ENCODE results near the gene CSMD2. TPM values are rescaled to one million over a fixed set of nuclear protein-coding genes. Genes with fewer than 3 reads are reported as not detected.

CSMD2 gene
- total RNA-seq, 1 donor from 2014 or later = 1.8 TPM

DNA sequence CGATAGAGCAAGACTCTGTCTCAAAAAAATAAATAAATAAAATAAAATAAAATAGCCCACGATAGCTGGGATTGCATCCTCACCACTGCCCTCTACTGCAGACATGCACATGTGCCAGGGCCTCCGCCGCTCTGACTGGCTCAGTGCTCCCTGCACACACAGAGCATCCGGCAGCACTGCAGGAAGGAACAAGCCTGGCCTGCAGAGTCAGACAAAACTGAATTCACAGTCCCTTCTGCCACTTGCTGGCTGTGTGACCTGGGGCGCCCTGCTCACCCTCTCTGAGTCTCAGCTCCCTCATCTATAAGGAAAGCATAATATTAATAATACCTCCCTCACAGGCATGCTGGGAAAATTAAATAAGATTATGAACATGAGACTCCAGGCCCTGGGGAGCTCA, 35.4 kb downstream of the CSMD2 start:
- Mint-ChIP-seq H3K4me1 (ENCODE audit: unreplicated experiment) (no peaks in the 10 kb centered on the region), H3K36me3 (no peaks in the 10 kb centered on the region), H3K27ac (no peak overlapping the region), H3K4me3 (no peak overlapping the region), H3K27me3 (peaks cover 16% of the 10 kb centered on the region), H3K9me3 (no peaks in the 10 kb centered on the region)
- TF ChIP-seq, protein P1, sequence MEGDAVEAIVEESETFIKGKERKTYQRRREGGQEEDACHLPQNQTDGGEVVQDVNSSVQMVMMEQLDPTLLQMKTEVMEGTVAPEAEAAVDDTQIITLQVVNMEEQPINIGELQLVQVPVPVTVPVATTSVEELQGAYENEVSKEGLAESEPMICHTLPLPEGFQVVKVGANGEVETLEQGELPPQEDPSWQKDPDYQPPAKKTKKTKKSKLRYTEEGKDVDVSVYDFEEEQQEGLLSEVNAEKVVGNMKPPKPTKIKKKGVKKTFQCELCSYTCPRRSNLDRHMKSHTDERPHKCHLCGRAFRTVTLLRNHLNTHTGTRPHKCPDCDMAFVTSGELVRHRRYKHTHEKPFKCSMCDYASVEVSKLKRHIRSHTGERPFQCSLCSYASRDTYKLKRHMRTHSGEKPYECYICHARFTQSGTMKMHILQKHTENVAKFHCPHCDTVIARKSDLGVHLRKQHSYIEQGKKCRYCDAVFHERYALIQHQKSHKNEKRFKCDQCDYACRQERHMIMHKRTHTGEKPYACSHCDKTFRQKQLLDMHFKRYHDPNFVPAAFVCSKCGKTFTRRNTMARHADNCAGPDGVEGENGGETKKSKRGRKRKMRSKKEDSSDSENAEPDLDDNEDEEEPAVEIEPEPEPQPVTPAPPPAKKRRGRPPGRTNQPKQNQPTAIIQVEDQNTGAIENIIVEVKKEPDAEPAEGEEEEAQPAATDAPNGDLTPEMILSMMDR (conservative IDR thresholded peaks at IDR 0.05) = no peak
- peak; percentile 55 for DNase-seq (ENCODE audit: extremely low spot score, unreplicated experiment)

DNA sequence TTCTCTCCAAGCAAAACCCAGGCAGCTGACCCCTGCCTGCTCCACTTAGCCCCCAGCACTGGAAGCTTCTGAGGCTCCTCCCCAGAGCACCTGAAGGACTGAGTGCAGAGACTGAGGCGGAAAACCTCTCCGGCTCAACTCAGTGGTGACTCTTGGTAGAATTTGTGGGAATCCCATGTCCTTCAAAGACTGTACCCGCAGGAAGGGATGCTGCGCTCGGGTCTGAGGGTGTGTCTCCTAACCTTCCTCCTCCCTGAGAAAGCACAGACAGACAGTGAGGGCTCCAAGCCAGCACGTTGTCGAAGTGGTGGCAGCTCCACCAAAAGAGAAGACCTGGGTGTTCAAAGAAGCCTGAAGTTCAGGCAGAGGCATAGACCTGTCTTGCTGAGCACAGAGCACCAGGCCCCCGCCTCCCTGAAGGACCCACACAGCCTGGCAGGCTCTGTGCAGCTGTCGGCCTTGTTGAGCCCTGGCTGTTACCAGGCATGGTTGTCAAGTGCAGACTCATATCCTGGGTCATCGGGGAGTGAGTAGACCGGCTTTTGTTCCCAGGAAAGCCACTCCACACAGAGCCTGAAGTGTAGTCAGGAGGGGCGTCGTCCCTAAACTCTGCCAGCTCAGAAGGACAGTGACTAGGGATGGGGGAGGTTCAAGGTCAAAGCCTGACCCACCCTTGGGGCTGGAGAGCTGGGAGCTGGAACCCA, 36.7 kb downstream of the CSMD2 start:
- H3K9me3 Mint-ChIP-seq = no peaks in the 10 kb centered on the region
- H3K4me1 Mint-ChIP-seq (ENCODE audit: unreplicated experiment) = no peaks in the 10 kb centered on the region
- peaks cover 21% of the 10 kb centered on the region for H3K27me3 Mint-ChIP-seq
- no peaks in the 10 kb centered on the region for H3K36me3 Mint-ChIP-seq
- no peak overlapping the region for H3K27ac Mint-ChIP-seq
- TF ChIP-seq, protein P1 (conservative IDR thresholded peaks at IDR 0.05) = no peak
- peak; percentile 32 for DNase-seq (ENCODE audit: extremely low spot score, unreplicated experiment)
- no peak overlapping the region for H3K4me3 Mint-ChIP-seq

DNA sequence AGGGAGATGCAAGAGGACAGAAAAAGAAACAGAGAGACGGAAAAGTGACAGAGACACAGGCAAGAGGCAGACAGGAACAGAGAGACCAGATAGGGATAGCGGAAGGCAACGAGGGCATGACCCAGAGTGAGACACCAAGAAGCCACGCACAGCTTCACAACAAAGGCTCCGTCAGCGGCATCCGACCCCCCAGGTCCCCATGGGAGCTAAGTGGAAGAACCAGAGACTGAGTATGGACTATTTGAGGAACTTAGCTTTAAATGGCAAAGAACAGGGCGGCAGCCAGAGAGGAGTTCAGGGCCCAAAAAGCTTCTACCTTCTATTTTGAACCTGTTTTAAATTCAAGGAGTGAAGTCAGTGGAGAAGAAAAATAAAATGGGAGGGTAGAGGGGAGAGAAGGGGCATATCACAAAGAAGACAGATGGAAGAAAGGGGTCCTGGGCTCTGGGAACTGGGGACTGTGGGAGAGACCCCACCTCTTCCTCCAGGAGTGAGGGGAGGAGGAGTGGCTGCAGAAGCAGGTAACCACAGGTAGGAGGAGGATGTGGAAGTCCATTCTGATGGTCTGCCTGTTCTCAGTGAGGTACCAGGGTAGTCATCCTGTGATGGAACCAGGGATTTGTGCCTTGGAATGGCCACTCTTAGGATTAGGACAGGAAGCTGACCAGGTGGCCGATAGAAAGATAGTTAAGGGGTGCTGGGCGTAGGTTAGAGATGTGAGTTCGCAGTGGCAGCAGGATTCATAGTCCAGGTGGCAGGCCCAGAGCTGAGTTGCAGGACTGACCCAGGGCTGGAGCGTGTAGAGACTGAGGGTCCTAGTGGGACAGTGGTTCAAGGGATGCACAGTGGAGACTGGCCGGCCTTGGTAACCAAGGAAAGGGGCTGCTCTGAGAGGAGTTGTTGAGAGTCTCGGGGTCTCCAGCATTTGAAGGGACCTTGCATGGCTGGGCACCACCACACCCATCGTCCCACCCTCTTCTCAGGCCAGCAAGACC, 37.7 kb downstream of the CSMD2 start:
- no peaks in the 10 kb centered on the region for H3K4me1 Mint-ChIP-seq (ENCODE audit: unreplicated experiment)
- H3K36me3 Mint-ChIP-seq = no peaks in the 10 kb centered on the region
- TF ChIP-seq, protein P1 (conservative IDR thresholded peaks at IDR 0.05) = no peak
- H3K9me3 Mint-ChIP-seq = no peaks in the 10 kb centered on the region
- DNase-seq (ENCODE audit: extremely low spot score, unreplicated experiment) = no peak
- H3K4me3 Mint-ChIP-seq = no peak overlapping the region
- peaks cover 24% of the 10 kb centered on the region for H3K27me3 Mint-ChIP-seq
- no peak overlapping the region for H3K27ac Mint-ChIP-seq

DNA sequence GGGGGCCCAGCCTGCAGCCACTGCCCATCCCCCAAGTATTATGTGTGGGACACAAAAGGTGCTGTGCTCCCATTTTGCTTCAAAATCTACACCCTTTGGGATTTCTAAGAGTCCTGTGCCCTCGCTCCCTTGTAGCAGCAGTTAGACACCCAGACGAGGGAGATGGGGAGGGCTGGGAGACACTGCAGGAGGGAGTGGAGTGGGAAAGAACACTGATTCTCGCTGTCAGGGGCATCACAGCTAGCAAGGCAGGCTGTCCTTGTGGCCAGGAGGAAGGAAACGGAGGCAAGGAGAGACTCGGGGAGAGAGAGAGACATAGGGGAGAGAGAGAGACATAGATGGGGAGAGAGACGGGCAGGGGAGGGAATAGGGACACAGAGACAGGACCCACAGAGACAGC, 38.5 kb downstream of the CSMD2 start:
- Mint-ChIP-seq H3K4me3 (no peak overlapping the region), H3K27me3 (peaks cover 24% of the 10 kb centered on the region), H3K27ac (no peak overlapping the region), H3K9me3 (no peaks in the 10 kb centered on the region), H3K4me1 (ENCODE audit: unreplicated experiment) (no peaks in the 10 kb centered on the region), H3K36me3 (no peaks in the 10 kb centered on the region)
- DNase-seq (ENCODE audit: extremely low spot score, unreplicated experiment) = no peak
- TF ChIP-seq, protein P1 (conservative IDR thresholded peaks at IDR 0.05) = no peak

DNA sequence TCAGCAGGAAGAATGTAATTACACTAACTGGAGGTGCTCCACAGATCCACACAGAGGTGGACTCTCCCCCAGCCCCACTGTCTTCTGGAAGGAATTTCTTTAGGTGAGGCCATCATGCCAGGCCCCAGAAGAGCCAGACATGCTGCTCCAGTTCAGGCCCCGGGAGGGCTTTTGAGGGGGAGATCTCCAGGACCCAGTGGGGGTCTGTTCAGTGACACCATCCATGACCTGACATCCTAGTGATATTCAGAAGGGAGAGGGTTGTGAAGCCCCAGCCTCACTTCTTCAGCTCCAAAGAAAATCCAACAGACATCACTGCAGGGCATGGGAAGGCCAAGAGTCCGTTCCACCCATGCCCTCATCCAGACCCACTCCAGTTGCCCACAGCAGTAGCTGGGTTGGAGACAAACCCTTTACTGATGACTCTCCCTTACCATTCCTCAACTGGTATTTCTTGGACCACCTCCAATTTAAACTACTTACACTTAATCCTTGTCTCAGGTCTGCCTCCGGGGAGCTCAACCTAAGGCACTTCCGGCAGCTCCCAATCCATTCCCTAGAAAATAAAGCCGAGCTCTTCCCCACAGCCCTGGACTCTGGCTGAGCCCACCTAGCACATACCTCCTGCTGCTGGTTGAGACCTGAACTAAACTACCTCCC, 39.2 kb downstream of the CSMD2 start:
- no peaks in the 10 kb centered on the region for H3K9me3 Mint-ChIP-seq
- TF ChIP-seq, protein P1 (conservative IDR thresholded peaks at IDR 0.05) = no peak
- H3K27me3 Mint-ChIP-seq = peaks cover 24% of the 10 kb centered on the region
- no peaks in the 10 kb centered on the region for H3K4me1 Mint-ChIP-seq (ENCODE audit: unreplicated experiment)
- no peak overlapping the region for H3K27ac Mint-ChIP-seq
- no peak for DNase-seq (ENCODE audit: extremely low spot score, unreplicated experiment)
- H3K4me3 Mint-ChIP-seq = no peak overlapping the region
- no peaks in the 10 kb centered on the region for H3K36me3 Mint-ChIP-seq

Measured in type B pancreatic cell (in vitro differentiated cells).